ENCODE data around the gene FAM83B.
"Not testable (repeated sequence)": the region's sequence is repeated elsewhere in the genome, so short reads cannot be mapped to it uniquely, and the experiment has no call there.

The FAM83B gene

DNA sequence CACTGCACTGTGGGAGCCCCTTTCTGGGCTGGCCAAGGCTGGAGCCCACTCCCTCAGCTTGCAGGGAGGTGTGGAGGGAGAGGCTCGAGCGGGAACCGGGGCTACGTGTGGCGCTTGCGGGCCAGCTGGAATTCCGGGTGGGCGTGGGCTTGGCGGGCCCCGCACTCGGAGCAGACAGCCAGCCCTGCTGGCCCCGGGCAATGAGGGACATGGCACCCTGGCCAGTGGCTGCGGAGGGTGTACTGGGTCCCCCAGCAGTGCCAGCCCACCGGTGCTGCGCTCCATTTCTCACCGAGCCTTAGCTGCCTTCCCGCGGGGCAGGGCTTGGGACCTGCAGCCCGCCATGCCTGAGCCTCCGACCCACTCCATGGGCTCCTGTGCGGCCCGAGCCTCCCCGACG, 132.6 kb downstream of the FAM83B start:
- DNase-seq (ENCODE audit: low read depth), result not testable (repeated sequence)

DNA sequence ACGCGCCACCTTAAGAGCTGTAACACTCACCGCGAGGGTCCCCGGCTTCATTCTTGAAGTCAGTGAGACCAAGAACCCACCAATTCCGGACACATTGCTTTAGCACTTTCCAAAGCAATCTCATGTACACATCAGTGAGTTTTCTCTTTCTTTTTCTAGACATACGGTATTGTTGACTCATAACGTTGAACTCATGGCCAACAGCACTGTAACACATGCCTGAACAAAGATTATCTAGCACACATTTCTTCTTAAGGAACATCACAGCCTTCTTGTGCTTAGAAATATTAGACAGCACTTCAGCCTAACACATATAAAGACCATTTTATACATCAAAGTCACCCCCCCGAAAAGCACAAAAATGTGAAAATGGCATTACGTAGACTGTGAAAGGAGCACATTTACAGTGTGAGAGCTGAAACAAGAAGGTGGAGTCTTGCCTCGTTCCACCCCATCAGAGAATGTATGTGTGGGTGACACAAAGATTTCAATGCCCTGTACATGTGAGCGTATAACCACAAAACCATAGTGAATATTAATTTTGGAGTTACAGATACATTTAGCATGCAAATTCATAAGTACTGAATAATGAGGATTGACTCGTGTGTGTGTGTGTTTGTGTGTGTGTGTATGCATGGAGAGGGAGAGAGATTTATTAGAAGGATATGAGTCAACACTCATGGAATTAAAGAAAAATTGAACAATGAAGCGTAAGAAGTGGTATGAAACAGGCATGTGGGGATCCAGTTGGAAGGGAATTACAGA, 134.1 kb downstream of the FAM83B start:
- no peak for DNase-seq (ENCODE audit: low read depth)

DNA sequence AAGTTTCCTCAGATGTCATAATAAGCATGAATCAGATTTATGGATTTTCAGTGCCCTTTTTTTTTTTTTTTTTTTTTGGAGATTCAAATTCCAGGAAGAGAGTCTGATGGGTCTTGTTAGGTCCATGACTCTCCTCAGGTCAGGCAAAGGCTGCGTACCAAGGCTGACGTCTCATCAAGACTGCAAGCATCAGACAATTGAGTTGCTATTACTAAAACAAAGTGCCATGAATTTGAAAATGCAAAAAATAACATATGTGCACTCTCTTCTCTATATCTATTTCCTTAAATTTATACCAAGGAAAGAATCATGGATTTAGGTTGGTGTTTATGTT, 134.7 kb downstream of the FAM83B start:
- no peak for DNase-seq (ENCODE audit: low read depth)

DNA sequence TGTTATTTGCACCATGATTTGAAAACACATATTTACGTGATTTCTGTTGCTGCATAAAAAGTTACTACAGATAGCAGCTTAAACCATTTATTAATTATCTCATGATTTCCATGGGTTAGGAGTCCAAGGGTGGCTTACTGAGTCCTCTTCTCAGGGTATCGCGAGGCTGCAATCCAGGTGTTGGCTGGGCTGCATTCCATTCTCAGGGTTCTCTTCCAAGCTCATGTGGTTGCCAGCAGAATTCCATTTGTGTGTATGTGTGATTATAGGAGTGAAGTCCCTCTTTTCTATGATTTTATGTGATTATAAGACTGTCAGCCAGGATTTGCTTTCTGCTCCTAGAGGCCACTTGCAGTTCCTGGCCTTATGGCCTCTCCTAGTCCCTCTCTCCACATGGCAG, 135.1 kb downstream of the FAM83B start:
- no peak for DNase-seq (ENCODE audit: low read depth)

DNA sequence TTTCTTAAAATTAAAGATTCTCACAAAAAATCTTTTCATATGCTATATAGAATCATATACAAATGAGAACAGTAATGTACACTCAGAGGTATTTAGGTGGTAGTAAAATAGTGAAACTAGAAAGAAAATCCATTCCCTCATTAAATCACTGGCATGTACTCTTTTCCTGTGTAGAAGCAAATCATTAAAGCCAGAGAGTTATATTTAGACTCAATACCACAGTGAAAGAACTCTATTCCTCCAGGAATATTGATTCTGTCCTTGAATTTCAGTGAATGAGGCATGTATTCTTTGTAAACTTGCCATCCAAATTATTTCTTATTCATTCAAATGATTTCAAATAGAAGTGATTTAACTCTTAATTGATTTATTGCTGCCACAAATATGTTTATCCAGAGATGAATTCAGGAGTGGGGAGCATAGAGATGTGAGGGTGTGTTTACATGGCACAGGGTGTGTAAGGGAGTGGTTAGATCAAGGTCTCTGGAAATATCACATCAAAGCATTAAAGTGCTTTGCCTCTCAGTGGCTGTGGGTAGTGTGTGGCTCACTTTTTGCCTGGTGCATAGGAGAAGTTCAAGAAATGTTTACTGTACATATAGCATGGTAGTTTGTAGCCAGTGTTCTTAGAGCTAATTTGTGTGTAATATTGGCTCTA, 141.2 kb downstream of the FAM83B start:
- no peak for DNase-seq (ENCODE audit: low read depth)

DNA sequence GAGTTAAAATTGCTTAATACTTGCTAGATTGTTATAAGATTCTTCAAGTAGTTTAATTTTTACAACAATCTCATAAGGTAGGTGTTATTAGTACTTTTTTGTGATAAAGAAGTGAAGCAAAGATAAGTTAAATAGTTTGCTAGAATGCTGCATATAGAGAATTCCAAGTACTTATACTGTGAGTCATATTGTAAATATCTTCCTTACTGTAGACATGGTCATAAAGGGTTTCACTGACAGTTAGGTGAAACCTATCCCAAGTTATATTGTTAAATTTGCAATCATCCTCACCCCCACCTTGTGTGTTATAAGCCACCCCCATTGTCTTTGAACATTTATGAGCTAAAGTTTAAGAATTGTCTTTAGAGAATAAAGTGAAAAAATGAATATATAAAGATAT, 142.0 kb downstream of the FAM83B start:
- no peak for DNase-seq (ENCODE audit: low read depth)

DNA sequence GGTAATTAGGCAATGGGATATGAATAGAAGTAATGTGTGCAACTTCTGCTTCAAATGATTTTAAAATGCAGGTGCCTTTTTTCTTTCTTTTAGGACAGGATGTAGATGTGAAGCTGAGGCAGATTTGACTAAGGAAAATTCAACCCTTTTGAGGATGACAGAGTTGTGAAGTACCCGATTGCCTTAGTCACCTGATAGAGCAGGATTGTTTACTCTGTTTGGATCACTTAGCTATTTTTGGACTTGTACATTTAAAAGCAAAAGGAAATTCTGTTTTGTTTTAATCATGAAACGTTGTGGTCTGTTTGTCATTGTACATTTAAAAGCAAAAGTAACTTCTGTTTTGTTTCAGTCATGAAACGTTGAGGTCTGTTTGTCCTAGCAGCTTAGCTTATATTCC, 143.4 kb downstream of the FAM83B start:
- DNase-seq (ENCODE audit: low read depth), result no peak

All from stimulated activated CD8-positive, alpha-beta memory T cell treated with anti-CD3 and anti-CD28 coated beads, Interleukin-4, amount 100 ng/mL, for 24 hours (primary cell).